ENCODE results near the gene GADD45G. TPM values are rescaled to one million over a fixed set of nuclear protein-coding genes. Genes with fewer than 3 reads are reported as not detected.

The GADD45G gene
- total and polyA plus RNA-seq, 2 of the 4 experiments (the other 2 are of a cell fraction): 0.15 TPM; not detected in 1

DNA sequence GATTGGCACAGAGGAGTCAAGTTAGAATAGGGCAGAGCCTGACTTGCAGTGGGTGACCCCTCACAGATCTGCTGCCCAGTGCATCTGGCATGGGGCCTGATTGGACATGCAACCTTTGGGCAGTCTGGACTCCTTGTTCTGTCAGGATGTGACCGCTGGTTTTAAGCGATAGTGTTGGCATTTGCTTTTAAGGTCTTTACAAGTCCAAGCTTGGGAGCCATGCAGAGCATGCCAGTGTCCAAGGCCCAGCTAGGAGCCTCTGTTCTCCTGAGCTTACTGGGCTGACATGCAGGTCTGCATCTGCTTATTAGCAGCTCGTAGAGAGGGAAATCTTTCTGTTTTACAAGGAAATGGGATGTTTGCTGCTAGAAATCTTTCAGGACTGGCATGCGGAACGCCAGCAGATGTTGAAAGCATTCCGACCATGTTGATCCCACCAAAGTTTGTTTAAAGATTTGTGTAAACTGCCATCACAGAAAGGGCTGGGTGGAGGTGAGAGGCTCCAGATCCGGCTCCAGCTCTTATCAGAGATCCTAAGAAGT lies 27.5 kb downstream of the GADD45G start:
- BruUV-seq (replicated peaks): no TSS peak
- ChIA-PET CTCF (no interaction called here), POLR2A (ENCODE audit: unreplicated experiment) (no interaction called here)
- Histone ChIP-seq H3K36me3 (ENCODE audit: control insufficient read depth, insufficient read depth, low read length) (no peaks in the 10 kb centered on the region), H3K4me1 (ENCODE audit: control insufficient read depth, insufficient read depth, low read length) (no peaks in the 10 kb centered on the region), H3K18ac (ENCODE audit: low read depth, low read length) (no peak overlapping the region), H2AK9ac (replicated peaks; ENCODE audit: low read depth, low read length, poor library complexity) (no peak overlapping the region), H3K56ac (ENCODE audit: extremely low read depth, insufficient read depth, low read length) (no peak overlapping the region), H3K4me3 (ENCODE audit: insufficient read depth, low read depth, low read length) (no peak overlapping the region), H3K4ac (ENCODE audit: low read depth, low read length) (no peak overlapping the region), H2AFZ (replicated peaks; ENCODE audit: low read length, poor library complexity) (no peak overlapping the region), H3K79me1 (ENCODE audit: low read depth in 1 of 2, low read length in 2 of 2) (no peaks in the 10 kb centered on the region), H3K23ac (ENCODE audit: low read depth, low read length) (no peak overlapping the region), H4K5ac (ENCODE audit: low read depth, low read length) (no peak overlapping the region), H3K4me2 (ENCODE audit: low read depth, low read length) (no peak overlapping the region), H4K8ac (ENCODE audit: low read depth in 2 of 2, low read length in 2 of 2) (no peak overlapping the region), H2BK120ac (ENCODE audit: low read depth, low read length) (no peak overlapping the region), H4K91ac (ENCODE audit: insufficient read depth, low read depth, low read length) (no peak overlapping the region), H3K9me3 (ENCODE audit: control insufficient read depth, insufficient read depth, low read length) (no peaks in the 10 kb centered on the region), H3K9ac (ENCODE audit: low read depth, low read length) (no peak overlapping the region), H3K14ac (replicated peaks; ENCODE audit: low read depth, low read length) (no peak overlapping the region), H3K27ac (ENCODE audit: insufficient read depth, low read length) (no peak overlapping the region), H2BK15ac (ENCODE audit: low read depth, low read length) (no peak overlapping the region), H3K27me3 (ENCODE audit: control insufficient read depth, insufficient read depth, low read length) (peaks cover 6% of the 10 kb centered on the region), H4K20me1 (ENCODE audit: insufficient read depth, low read length) (no peaks in the 10 kb centered on the region), H2BK20ac (ENCODE audit: low read depth, low read length) (no peak overlapping the region), H2BK5ac (ENCODE audit: low read depth, low read length, poor library complexity, severe bottlenecking) (no peak overlapping the region), H2AK5ac (ENCODE audit: low read depth, low read length) (no peak overlapping the region), H3K9me1 (ENCODE audit: insufficient read depth, low read length) (no peaks in the 10 kb centered on the region)
- DNase-seq (no peak), ATAC-seq (ENCODE audit: low read depth) (no peak; the same call in 1 of the 2 replicates)
- intact Hi-C loops (cut with micrococcal nuclease): no loop called here
- dilution Hi-C loops (cut with HindIII; ENCODE audit: low sequenced_read_pairs, unreplicated experiment): no loop called here
- no peak for TF ChIP-seq BHLHE40 (IDR thresholded peaks at IDR 0.05; ENCODE audit: low read depth, low read length)
- TF ChIP-seq CEBPB (IDR thresholded peaks at IDR 0.05; ENCODE audit: low read depth, low read length): no peak
- TF ChIP-seq POLR2A (IDR thresholded peaks at IDR 0.05; ENCODE audit: low read depth, low read length): no peak
- TF ChIP-seq, protein P1, sequence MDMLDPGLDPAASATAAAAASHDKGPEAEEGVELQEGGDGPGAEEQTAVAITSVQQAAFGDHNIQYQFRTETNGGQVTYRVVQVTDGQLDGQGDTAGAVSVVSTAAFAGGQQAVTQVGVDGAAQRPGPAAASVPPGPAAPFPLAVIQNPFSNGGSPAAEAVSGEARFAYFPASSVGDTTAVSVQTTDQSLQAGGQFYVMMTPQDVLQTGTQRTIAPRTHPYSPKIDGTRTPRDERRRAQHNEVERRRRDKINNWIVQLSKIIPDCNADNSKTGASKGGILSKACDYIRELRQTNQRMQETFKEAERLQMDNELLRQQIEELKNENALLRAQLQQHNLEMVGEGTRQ (IDR thresholded peaks at IDR 0.05; ENCODE audit: low read depth, low read length): no peak
- TF ChIP-seq RFX5 (IDR thresholded peaks at IDR 0.05; ENCODE audit: low read depth, low read length): no peak
- no peak for TF ChIP-seq NFE2L2 (IDR thresholded peaks at IDR 0.05; ENCODE audit: low read depth, low read length)
- TF ChIP-seq RAD21 (IDR thresholded peaks at IDR 0.05; ENCODE audit: low read length): no peak
- no peak for TF ChIP-seq FOS (IDR thresholded peaks at IDR 0.05; ENCODE audit: low read depth, low read length)
- no peak for TF ChIP-seq RCOR1 (IDR thresholded peaks at IDR 0.05; ENCODE audit: insufficient replicate concordance, low read length)
- TF ChIP-seq, protein P2, sequence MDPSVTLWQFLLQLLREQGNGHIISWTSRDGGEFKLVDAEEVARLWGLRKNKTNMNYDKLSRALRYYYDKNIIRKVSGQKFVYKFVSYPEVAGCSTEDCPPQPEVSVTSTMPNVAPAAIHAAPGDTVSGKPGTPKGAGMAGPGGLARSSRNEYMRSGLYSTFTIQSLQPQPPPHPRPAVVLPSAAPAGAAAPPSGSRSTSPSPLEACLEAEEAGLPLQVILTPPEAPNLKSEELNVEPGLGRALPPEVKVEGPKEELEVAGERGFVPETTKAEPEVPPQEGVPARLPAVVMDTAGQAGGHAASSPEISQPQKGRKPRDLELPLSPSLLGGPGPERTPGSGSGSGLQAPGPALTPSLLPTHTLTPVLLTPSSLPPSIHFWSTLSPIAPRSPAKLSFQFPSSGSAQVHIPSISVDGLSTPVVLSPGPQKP (IDR thresholded peaks at IDR 0.05; ENCODE audit: borderline replicate concordance, low read depth, low read length): no peak
- TF ChIP-seq, protein P3, sequence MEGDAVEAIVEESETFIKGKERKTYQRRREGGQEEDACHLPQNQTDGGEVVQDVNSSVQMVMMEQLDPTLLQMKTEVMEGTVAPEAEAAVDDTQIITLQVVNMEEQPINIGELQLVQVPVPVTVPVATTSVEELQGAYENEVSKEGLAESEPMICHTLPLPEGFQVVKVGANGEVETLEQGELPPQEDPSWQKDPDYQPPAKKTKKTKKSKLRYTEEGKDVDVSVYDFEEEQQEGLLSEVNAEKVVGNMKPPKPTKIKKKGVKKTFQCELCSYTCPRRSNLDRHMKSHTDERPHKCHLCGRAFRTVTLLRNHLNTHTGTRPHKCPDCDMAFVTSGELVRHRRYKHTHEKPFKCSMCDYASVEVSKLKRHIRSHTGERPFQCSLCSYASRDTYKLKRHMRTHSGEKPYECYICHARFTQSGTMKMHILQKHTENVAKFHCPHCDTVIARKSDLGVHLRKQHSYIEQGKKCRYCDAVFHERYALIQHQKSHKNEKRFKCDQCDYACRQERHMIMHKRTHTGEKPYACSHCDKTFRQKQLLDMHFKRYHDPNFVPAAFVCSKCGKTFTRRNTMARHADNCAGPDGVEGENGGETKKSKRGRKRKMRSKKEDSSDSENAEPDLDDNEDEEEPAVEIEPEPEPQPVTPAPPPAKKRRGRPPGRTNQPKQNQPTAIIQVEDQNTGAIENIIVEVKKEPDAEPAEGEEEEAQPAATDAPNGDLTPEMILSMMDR (conservative IDR thresholded peaks at IDR 0.05; ENCODE audit: low read depth, low read length): no peak
- no peak for TF ChIP-seq MAZ (IDR thresholded peaks at IDR 0.05; ENCODE audit: borderline replicate concordance, low read depth, low read length)
- no peak for TF ChIP-seq MAFK (IDR thresholded peaks at IDR 0.05; ENCODE audit: low read depth, low read length)
- TF ChIP-seq SMC3 (IDR thresholded peaks at IDR 0.05; ENCODE audit: low read depth, low read length): no peak
- TF ChIP-seq CHD1 (IDR thresholded peaks at IDR 0.05; ENCODE audit: low read depth, low read length): no peak
- TF ChIP-seq MXI1 (IDR thresholded peaks at IDR 0.05; ENCODE audit: borderline replicate concordance, low read depth, low read length): no peak
- 0% methylated on average over 1 of the region's 7 CpGs; no CpG with 5 or more reads in 1 of the 2 experiments for WGBS, 2 experiments (ENCODE audit: extremely low coverage in 2 of 2, insufficient read length in 1 of 2)
- in situ Hi-C loops (cut with MboI; ENCODE audit: low sequenced_read_pairs): no loop called here
